ENCODE measurements around the gene PLEKHM1.
"Not testable (repeated sequence)": the region's sequence is repeated elsewhere in the genome, so short reads cannot be mapped to it uniquely, and the experiment has no call there.

- peak; percentile 33 for TF ChIP-seq CTCF (IDR thresholded peaks at IDR 0.05)
- TF ChIP-seq ZFX (IDR thresholded peaks at IDR 0.05; ENCODE audit: borderline replicate concordance), result not testable (repeated sequence)
Observed at GRCh38 chr17:45501092-45501707, 10.7 kb upstream of the PLEKHM1 start.
